Measurements from ENCODE around the gene THUMPD1. TPM values are rescaled to one million over a fixed set of nuclear protein-coding genes. Genes with fewer than 3 reads are reported as not detected.

Gene THUMPD1
- total RNA-seq, 3 donors from 2014 or later (not counting 1 experiment from before 2014, with no cell fraction given) = 86.1 to 92.2 (median 87.1) TPM

DNA sequence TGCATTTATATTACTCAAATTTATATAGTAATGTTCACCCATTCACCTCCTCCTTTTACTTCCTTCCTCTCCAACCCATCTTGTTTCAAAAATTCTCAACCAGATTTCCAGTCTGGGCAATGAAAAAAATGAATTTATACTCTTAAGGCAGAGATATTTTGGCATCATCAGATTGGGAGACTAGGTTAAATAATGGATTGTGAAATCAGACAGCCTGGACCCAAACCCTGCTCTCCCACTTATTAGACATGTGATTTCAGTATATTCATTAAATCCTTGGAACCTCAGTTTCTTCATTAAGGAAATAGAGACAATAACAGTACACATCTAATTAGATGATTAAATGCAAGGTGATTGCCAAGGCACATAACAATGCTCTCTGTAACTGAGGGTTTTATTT lies 52.0 kb downstream of the THUMPD1 start:
- no peaks in the 10 kb centered on the region for H3K4me1 ChIP-seq (ENCODE audit: control insufficient read depth, insufficient read depth, low read length)
- ATAC-seq (no peak), DNase-seq (no peak)
- no peak overlapping the region for H3K4me3 ChIP-seq (ENCODE audit: low read length)
- Mint-ChIP-seq H3K36me3 (no peaks in the 10 kb centered on the region), H3K27ac (no peak overlapping the region), H3K4me1 (no peaks in the 10 kb centered on the region), H3K27me3 (ENCODE audit: low read depth in 2 of 2) (peaks cover 2 to 39% of the 10 kb centered on the region in 2 donors), H3K9me3 (no peaks in the 10 kb centered on the region), H3K4me3 (no peak overlapping the region)
- H3K27ac ChIP-seq (ENCODE audit: low read length) = no peak overlapping the region
- H3K36me3 ChIP-seq (ENCODE audit: control insufficient read depth, insufficient read depth, low read length) = no peaks in the 10 kb centered on the region
- TF ChIP-seq, protein P1, sequence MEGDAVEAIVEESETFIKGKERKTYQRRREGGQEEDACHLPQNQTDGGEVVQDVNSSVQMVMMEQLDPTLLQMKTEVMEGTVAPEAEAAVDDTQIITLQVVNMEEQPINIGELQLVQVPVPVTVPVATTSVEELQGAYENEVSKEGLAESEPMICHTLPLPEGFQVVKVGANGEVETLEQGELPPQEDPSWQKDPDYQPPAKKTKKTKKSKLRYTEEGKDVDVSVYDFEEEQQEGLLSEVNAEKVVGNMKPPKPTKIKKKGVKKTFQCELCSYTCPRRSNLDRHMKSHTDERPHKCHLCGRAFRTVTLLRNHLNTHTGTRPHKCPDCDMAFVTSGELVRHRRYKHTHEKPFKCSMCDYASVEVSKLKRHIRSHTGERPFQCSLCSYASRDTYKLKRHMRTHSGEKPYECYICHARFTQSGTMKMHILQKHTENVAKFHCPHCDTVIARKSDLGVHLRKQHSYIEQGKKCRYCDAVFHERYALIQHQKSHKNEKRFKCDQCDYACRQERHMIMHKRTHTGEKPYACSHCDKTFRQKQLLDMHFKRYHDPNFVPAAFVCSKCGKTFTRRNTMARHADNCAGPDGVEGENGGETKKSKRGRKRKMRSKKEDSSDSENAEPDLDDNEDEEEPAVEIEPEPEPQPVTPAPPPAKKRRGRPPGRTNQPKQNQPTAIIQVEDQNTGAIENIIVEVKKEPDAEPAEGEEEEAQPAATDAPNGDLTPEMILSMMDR (IDR thresholded peaks at IDR 0.05) = no peak
- H3K27me3 ChIP-seq (ENCODE audit: control insufficient read depth, insufficient read depth, low read length) = no peaks in the 10 kb centered on the region
- intact Hi-C loops (cut with micrococcal nuclease) = no loop called here
- H3K9me3 ChIP-seq (ENCODE audit: control insufficient read depth, insufficient read depth, low read length) = no peaks in the 10 kb centered on the region

DNA sequence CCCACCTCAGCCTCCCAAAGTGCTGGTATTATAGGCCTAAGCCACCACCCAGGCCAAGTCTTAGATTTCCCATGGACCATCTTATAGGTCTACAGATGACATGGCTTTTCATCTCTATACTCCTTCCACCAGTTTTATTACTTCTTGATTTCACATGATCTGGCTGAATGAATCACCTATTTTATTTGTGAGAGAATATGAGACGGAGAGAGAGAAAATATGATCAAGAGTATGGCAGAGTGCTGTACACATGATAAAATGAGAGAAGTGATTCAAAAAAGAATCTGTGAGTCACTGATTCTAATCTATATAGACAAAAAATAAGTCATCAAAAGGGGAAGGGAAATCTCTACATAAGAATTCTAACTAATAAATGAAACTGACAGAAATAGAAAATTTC lies 57.8 kb downstream of the THUMPD1 start:
- intact Hi-C loops (cut with micrococcal nuclease) = no loop called here
- H3K27me3 Mint-ChIP-seq (ENCODE audit: low read depth in 2 of 2) = peaks cover 0 to 9% of the 10 kb centered on the region in 2 donors
- no peaks in the 10 kb centered on the region for H3K27me3 ChIP-seq (ENCODE audit: control insufficient read depth, insufficient read depth, low read length)
- no peaks in the 10 kb centered on the region for H3K36me3 ChIP-seq (ENCODE audit: control insufficient read depth, insufficient read depth, low read length)
- no peak for ATAC-seq
- H3K27ac Mint-ChIP-seq = no peak overlapping the region
- no peaks in the 10 kb centered on the region for H3K9me3 Mint-ChIP-seq
- TF ChIP-seq, protein P1 (IDR thresholded peaks at IDR 0.05) = no peak
- no peaks in the 10 kb centered on the region for H3K4me1 ChIP-seq (ENCODE audit: control insufficient read depth, insufficient read depth, low read length)
- no peak for DNase-seq
- no peaks in the 10 kb centered on the region for H3K9me3 ChIP-seq (ENCODE audit: control insufficient read depth, insufficient read depth, low read length)
- no peaks in the 10 kb centered on the region for H3K36me3 Mint-ChIP-seq
- no peaks in the 10 kb centered on the region for H3K4me1 Mint-ChIP-seq
- no peak overlapping the region for H3K4me3 Mint-ChIP-seq
- WGBS (ENCODE audit: insufficient coverage) = no CpG with 5 or more reads among the region's 1 CpG
- no peak overlapping the region for H3K27ac ChIP-seq (ENCODE audit: low read length)
- H3K4me3 ChIP-seq (ENCODE audit: low read length) = no peak overlapping the region

Other genes with a start within 250 kb of the THUMPD1 start
- gene ACSM2B, start 165.5 kb downstream of the THUMPD1 start, total RNA-seq = not detected
- under 1 TPM; 0.19 to 0.41 (median 0.35) TPM for gene ACSM1, start 44.1 kb downstream of the THUMPD1 start, total RNA-seq
- 1 to 10 TPM; 3.7 to 4.4 (median 4.4) TPM for gene ACSM3, start 22.2 kb upstream of the THUMPD1 start, total RNA-seq
- gene ERI2, start 64.7 kb upstream of the THUMPD1 start, total RNA-seq = 1 to 10 TPM; 2.4 to 3.5 (median 2.8) TPM
- 1 to 10 TPM; 1.5 to 6.0 (median 1.7) TPM for gene REXO5, start 64.7 kb upstream of the THUMPD1 start, total RNA-seq
- gene DCUN1D3, start 158.5 kb upstream of the THUMPD1 start, total RNA-seq = 1 to 10 TPM; 5.3 to 9.3 (median 6.1) TPM
- gene LYRM1, start 159.0 kb upstream of the THUMPD1 start, total RNA-seq = 10 to 100 TPM; 15.3 to 25.7 (median 17.2) TPM

Data from natural killer cell (primary cell).